RWPE1 (cell line): ENCODE measurements around the gene PCDHGB4.

Source experiments
- CTCF ChIA-PET: fragments of 350-600 bp; sonication (Branson Sonifier 250); formaldehyde crosslinking; extraction: SDS; loops from one replicate; lab custom pipeline; 2021; lab: Yijun Ruan, JAX
- POLR2A ChIA-PET: fragments of 400-600 bp; formaldehyde crosslinking; extraction: SDS; loops from one replicate; lab custom pipeline; 2020; ENCODE audit warnings: antibody characterized with exemption; ENCODE audit not compliant: low non-redundant PET; lab: Yijun Ruan, JAX
- DNase-seq: peaks from one replicate; pipeline ENCODE4 v3.0.0; 2012; ENCODE audit warnings: low spot score
- H3K27ac ChIP-seq: fragments of 450-650 bp; 2 replicates; pipeline ENCODE4 v1.5.1; 2017
- TF ChIP-seq, protein P1 (sequence below): fragments of 450-650 bp; conservative IDR thresholded peaks from 2 replicates; pipeline ENCODE4 v1.5.1; 2017; ENCODE audit warnings: low read depth, mild to moderate bottlenecking

The PCDHGB4 gene

GRCh38 chr5:141420855-141421488 is 33.5 kb downstream of the PCDHGB4 start, which contains the start of gene PCDHGA11:
Gene PCDHGA11 (plus strand): TSS chr5:141421051. CDS start chr5:141421228, 177 bp downstream.
- ChIA-PET CTCF (interaction anchor here (0.7 to 0.9 kb wide), 3 partner anchors 12 to 164 kb away, joined by 3 to 4 read pairs (median 4); no protein-coding TSS in a partner anchor), POLR2A (no interaction called here)
- no peak for DNase-seq
- TF ChIP-seq, protein P1, sequence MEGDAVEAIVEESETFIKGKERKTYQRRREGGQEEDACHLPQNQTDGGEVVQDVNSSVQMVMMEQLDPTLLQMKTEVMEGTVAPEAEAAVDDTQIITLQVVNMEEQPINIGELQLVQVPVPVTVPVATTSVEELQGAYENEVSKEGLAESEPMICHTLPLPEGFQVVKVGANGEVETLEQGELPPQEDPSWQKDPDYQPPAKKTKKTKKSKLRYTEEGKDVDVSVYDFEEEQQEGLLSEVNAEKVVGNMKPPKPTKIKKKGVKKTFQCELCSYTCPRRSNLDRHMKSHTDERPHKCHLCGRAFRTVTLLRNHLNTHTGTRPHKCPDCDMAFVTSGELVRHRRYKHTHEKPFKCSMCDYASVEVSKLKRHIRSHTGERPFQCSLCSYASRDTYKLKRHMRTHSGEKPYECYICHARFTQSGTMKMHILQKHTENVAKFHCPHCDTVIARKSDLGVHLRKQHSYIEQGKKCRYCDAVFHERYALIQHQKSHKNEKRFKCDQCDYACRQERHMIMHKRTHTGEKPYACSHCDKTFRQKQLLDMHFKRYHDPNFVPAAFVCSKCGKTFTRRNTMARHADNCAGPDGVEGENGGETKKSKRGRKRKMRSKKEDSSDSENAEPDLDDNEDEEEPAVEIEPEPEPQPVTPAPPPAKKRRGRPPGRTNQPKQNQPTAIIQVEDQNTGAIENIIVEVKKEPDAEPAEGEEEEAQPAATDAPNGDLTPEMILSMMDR: no peak
- no peak within 1 kb of the TSS for H3K27ac ChIP-seq

GRCh38 chr5:141421489-141421855 is 34.0 kb downstream of the PCDHGB4 start:
- no peak overlapping the region for H3K27ac ChIP-seq
- ChIA-PET POLR2A (no interaction called here), CTCF (interaction anchor here (0.6 to 0.7 kb wide), 2 partner anchors 11 to 159 kb away, joined by 3 read pairs; no protein-coding TSS in a partner anchor)
- TF ChIP-seq, protein P1: no peak
- no peak for DNase-seq

- TF ChIP-seq, protein P1: no peak
- H3K27ac ChIP-seq: no peak overlapping the region
- ChIA-PET CTCF (interaction anchor here (0.6 kb wide), 1 partner anchor 90 kb away, joined by 3 read pairs; no protein-coding TSS in a partner anchor), POLR2A (no interaction called here)
- no peak for DNase-seq
Measured at GRCh38 chr5:141422742-141423291, 35.3 kb downstream of the PCDHGB4 start.

DNA sequence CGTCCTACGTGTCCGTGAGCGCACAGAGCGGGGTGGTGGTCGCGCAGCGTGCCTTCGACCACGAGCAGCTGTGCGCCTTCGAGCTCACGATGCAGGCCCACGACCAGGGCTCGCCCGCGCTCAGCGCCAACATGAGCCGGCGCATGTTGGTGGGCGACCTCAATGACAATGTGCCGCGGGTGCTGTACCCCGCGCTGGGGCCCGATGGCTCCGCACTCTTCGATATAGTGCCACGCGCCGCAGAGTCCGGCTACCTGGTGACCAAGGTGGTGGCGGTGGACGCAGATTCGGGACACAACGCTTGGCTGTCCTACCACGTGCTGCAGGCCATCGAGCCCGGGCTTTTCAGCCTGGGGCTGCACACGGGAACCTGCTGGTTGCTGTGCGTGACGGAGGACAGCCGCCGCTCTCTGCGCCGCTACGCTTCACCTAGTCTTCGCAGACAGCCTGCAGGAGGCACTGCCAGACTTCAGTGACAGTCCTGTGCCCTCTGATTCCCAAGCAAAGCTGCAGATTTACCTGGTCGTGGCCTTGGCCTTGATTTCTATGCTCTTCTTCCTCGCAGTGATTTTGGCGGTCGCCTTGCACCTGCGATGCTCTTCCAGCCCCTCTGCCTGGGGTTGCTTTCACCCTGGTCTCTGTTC is 40.4 kb downstream of the PCDHGB4 start:
- TF ChIP-seq, protein P1: no peak

DNA sequence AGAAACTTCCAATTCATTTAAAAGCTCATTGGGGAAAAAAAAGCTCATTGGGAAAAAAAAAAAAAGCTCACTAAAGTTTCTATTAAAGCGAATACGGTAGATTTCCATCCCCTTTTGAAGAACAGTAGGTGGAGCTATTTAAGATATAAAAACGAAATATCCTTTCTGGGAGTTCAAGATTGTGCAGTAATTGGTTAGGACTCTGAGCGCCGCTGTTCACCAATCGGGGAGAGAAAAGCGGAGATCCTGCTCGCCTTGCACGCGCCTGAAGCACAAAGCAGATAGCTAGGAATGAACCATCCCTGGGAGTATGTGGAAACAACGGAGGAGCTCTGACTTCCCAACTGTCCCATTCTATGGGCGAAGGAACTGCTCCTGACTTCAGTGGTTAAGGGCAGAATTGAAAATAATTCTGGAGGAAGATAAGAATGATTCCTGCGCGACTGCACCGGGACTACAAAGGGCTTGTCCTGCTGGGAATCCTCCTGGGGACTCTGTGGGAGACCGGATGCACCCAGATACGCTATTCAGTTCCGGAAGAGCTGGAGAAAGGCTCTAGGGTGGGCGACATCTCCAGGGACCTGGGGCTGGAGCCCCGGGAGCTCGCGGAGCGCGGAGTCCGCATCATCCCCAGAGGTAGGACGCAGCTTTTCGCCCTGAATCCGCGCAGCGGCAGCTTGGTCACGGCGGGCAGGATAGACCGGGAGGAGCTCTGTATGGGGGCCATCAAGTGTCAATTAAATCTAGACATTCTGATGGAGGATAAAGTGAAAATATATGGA is 43.0 kb downstream of the PCDHGB4 start, which contains the start of gene PCDHGA12:
PCDHGA12 (plus strand) TSS at position 176 of the 782 bp plus-strand sequence; CDS start at position 429, 253 bp downstream.
- ChIA-PET POLR2A (no interaction called here), CTCF (interaction anchor here (0.6 to 1.5 kb wide), 9 partner anchors 90 to 337 kb away, joined by 3 to 8 read pairs (median 4); partner anchors contain the start of gene PCDHB11)
- peak; percentile 60 for DNase-seq

More for the DNA sequence above, 40.4 kb downstream of the PCDHGB4 start:
- ChIA-PET CTCF (interaction anchor here (0.5 to 0.8 kb wide), 3 partner anchors 10 to 80 kb away, joined by 3 to 5 read pairs (median 4); partner anchors contain the start of gene PCDHGB7), POLR2A (no interaction called here)
- DNase-seq: no peak
- no peak overlapping the region for H3K27ac ChIP-seq

More for the DNA sequence above, 43.0 kb downstream of the PCDHGB4 start, which contains the start of gene PCDHGA12:
- no peak within 1 kb of the TSS for H3K27ac ChIP-seq
- TF ChIP-seq, protein P1: no peak
